HG03159 (cell line): ENCODE measurements around the gene ADGRG6.

Source experiments
- ATAC-seq: cut with Tn5 transposase; IDR thresholded peaks from one replicate; pipeline ENCODE4 v1.9.1; 2021; ENCODE audit warnings: mild to moderate bottlenecking, moderate library complexity; ENCODE audit not compliant: unreplicated experiment

ADGRG6 gene

DNA sequence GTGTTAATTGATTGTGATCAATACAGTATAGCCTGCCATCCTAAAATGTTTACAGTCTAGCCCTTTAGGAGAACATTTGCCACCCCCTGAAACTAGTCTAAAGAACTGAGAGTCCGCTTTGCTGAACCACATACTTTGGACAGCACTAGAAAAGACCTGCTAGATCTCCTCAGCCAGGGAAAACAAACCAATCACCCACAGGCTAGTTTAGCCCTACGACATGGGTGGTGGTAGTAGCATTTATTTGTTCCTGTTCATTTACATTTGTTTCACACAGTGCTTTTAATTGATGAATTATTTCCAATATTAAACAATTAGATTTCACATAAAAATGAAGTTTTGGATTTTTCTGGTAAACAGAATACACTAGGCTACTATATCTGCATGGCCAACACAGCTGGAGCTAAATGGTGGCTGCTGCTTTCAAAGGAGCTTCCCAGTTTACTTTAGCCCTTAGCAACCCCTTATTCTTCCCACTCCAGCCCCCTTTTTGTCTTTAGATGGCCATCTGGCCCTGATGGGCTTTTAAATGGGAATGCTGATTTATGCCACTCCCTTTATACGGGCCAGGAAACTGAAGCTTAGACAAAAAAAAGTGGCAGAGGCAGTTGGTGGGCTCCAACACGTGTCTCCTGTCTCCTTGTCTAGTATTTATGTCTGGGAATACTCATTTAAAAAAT, 72.4 kb downstream of the ADGRG6 start:
- no peak for ATAC-seq

GRCh38 chr6:142374965-142375733, 73.3 kb downstream of the ADGRG6 start:
- no peak for ATAC-seq

- ATAC-seq: no peak
Measured at GRCh38 chr6:142376115-142376514, 74.3 kb downstream of the ADGRG6 start.

DNA sequence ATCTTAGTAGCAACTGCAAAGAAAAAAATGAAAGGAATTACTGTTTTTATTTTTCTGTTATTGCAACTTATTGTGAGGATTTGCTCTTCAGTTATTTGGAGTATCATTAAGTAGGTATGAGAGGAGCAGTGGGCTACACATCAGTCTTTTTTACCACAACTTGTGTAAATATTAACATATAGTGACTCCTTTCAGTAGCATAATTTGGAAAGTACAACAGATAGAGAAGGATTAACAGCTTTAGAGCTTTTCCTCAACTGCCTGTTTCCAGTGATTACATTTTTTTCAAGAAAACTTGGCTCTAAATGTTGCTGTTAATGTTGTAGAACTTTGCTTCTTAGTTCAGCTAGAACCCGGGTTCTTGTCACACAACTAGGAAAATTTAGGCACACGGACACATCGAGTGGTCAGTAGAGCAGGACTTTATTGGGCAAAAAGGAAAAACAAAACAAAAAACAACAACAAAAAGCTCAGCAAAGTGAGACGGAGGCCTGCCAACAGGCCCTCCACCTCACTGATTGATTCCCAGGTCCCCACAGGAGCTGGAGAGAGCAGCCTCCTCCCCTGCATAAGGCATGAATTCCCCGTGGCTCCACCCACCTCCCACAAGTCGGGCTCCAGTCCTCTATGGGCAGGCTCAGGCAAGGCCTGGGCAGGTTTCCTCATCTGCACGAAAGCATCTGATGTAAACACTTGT, 75.1 kb downstream of the ADGRG6 start:
- ATAC-seq: no peak

DNA sequence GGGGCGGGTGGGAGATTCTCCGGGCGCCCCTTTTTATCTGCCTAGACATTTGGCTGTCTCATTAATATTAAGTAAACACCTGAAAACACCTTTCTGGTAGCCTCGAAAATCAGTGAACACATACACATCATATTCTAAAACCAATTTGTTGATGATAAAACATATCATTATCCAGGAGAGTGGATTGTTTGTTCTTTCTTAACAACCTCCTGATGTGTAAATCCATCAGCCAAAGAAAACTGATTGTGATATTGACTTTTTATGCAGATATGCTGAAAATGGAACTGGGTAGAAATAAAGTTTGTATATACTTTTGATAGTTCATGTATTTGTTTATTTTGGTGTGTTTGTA, 75.7 kb downstream of the ADGRG6 start:
- no peak for ATAC-seq

DNA sequence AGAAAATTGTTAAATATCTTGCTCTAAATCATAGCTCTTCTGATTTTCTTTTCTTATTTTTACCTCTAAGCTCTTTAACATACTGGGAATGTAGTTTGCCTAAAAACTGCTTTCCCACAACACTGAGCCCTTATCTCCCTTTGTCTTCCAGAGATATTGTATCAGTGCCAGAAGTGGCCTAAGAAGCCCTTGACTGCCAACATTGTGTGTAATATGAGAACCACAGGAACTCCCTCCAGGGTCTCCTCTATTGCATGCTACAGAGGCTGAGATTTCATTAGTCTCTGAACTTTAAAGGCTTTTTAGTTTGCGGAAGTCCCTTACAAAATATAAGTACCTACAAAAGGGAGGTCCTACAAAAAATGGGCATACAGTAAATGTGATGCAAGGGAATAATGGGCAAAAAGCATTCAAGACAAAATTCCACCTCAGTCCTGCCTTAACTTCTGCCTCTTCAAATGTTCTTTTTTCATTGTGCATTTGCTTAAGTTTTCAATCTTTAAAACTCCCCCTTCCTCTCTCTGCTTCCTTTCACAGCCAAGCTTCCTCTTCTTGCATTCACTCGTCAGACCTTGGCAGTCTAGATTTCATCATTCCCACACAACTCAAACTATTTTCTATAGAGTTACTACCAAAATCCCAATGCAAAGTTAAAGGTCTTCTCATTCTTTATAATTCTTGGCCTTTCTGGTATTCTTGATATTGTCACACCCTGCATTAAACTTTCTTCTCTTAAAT, 76.5 kb downstream of the ADGRG6 start:
- ATAC-seq: no peak

DNA sequence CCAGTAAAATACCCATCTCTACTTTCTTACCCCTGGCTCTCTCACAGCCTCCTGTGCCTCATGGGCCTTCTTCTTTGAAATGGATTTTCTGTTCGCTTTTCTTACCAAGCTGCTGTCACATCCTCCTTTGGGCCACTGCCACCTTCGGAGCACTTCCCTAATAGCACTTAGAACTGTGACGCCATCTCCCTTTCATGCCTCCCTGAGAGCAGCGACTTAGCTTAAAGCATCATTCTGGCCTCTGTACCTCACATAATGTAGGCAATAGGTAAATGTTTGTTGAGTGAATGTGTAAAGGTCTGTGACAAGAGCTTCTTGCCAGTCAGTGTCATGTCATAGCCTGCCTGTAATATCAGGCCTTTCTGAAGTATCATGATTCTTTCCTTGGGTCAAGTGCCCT, 78.8 kb downstream of the ADGRG6 start:
- no peak for ATAC-seq

DNA sequence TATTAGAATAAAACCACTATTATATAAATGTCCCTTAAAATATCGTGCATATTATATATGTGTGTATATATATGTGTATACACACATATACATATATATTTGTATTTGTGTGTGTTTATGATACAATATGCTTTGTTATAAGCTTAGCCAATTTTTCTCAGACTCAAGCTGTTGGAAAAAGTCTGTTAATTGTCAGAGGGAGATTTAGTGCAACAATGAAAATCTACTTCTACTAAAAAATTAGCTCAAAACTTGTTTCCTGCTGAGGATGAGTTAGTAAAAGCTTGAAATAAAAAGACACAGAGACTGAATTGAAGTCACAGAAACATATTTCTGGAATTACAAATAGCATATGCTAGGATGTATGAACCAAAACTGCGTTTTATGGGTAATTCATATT, 79.4 kb downstream of the ADGRG6 start:
- no peak for ATAC-seq

GRCh38 chr6:142381845-142382378, 80.1 kb downstream of the ADGRG6 start:
- no peak for ATAC-seq

GRCh38 chr6:142384519-142385254, 82.9 kb downstream of the ADGRG6 start:
- ATAC-seq: no peak

- ATAC-seq: no peak
Measured at GRCh38 chr6:142385352-142385751, 83.5 kb downstream of the ADGRG6 start.

DNA sequence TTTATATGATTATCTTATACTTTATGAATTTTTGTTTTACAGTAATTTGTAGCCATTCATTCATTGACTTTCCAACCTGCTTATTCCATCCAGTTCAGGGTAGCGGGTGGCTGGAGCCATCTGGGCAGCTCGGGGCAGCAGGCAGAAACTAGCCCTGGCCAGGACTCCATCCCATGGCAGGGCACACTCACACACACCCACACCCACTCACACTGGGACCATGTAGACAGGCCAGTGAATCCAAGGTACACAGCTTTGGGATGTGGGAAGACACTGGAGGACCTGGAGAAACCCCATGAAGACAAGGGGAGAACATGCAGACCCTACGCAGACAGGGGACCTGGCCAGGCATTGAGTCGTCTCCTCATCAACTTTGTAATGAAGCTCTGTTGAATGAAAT, 84.8 kb downstream of the ADGRG6 start:
- no peak for ATAC-seq

DNA sequence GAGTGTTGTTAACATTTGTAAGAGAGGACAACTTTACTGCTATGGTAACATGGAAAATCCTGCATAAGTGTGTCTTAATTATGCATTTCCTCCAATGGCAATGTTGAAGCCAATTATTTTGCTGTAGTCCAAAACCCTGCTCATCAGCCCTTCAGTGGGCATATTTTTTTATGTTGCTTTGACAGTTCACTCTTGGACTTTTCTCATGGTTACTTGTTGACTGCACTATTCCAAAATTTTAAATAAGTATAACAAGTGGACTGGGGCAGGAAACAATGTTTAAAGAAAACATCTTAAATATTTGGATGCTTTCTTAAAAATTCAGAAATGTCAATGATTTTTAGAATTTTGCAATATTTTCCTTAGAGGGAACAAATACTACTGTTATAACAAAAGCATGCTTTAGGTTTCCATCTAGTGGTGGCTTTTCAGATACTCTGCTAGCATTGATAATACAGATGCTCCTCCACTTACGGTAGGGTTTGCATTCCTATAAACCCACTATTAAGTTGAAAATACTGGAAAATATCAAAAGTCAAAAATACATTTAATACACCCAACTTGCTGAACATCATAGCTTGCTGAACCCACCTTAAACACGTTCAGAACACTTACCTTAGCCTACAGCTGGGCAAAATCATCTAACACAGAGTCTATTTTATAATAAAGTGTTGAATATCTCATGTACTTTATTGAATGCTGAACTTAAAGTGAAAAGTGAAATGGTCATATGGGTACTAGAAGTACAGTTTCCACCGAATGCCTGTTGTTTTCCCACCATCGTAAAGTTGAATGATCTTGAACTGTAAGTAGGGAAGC, 86.4 kb downstream of the ADGRG6 start:
- peak; percentile 64 for ATAC-seq

- ATAC-seq: peak; percentile 19
Measured at GRCh38 chr6:142395266-142395665, 93.5 kb downstream of the ADGRG6 start.

DNA sequence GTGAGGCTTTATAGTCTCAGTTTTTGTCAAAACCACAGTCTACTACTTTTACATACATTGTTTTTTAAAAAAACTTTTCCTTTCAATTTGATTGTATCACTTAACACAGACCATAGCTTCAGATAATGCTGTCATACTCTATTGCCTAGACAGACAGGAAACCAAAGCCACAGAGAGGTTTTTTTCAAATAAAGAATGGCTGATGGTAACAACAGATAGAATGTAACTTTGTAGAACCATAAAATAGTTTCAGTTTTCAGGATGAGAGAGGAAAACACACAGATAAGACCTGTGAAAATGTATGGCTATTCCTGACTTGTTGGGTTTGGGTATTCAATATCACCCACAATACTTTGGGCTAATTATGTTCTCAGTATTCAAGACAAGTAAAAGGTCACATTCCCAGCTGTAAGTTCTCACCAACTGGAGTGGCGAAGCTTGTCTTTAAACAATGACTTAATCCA, 94.0 kb downstream of the ADGRG6 start:
- peak; percentile 93 for ATAC-seq

GRCh38 chr6:142398353-142398752, 96.5 kb downstream of the ADGRG6 start:
- no peak for ATAC-seq

DNA sequence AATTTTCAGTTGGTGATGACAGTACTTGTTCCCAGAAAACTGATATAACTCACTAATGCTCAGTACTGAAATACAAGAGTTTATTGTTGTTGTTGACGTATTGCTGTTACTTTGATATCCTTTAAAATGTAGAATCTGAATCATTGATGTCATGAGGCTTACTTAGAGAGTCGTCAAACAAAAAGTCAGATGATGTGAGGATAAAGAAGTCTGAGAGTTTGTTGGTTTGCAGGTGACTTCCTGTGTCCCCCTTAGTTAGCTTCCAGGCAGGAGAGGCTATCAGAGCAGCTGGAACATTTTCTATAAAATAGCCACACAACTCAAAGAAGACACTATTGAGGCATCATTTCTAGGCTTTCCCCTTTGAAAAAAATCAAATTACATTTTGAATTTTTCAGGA, 97.9 kb downstream of the ADGRG6 start:
- ATAC-seq: no peak

GRCh38 chr6:142400495-142400894, 98.7 kb downstream of the ADGRG6 start:
- no peak for ATAC-seq

DNA sequence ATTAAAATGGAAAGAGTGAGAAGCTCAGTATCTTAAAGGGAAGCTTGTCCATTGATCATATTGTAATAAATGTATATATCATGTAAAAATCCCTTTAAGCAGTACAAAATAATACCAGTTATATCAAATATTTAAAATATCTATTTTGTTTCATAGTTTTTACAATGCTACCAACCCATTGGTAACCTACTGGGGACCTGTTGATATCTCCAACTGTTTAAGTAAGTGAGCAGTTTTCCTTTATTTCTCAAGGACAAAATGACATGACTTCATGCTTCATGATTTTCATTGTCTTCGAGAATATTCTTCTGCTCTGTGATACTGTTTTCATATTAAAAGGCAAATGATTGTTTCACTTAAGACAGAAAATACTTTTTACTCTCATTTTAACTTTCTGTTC, 100.0 kb downstream of the ADGRG6 start:
- no peak for ATAC-seq
